ENCODE data around the gene PKD1. TPM values are rescaled to one million over a fixed set of nuclear protein-coding genes. Genes with fewer than 3 reads are reported as not detected.

Gene PKD1
- total RNA-seq, 1 donor from 2014 or later, result 70.0 TPM

GRCh38 chr16:2086106-2086742 lies 49.5 kb downstream of the PKD1 start:
- Mint-ChIP-seq H3K4me3 (ENCODE audit: unreplicated experiment) (no peak overlapping the region), H3K36me3 (ENCODE audit: low read depth, unreplicated experiment) (peaks cover 8% of the 10 kb centered on the region), H3K27ac (ENCODE audit: unreplicated experiment) (no peak overlapping the region), H3K27me3 (ENCODE audit: unreplicated experiment) (peaks cover 13% of the 10 kb centered on the region), H3K4me1 (ENCODE audit: unreplicated experiment) (peaks cover 3% of the 10 kb centered on the region), H3K9me3 (ENCODE audit: unreplicated experiment) (no peaks in the 10 kb centered on the region)
- no peak for DNase-seq (ENCODE audit: low spot score)
- TF ChIP-seq CTCF (IDR thresholded peaks at IDR 0.05; ENCODE audit: unreplicated experiment), result no peak

- H3K27me3 Mint-ChIP-seq (ENCODE audit: unreplicated experiment), result peaks cover 13% of the 10 kb centered on the region
- TF ChIP-seq CTCF (IDR thresholded peaks at IDR 0.05; ENCODE audit: unreplicated experiment), result no peak
- H3K36me3 Mint-ChIP-seq (ENCODE audit: low read depth, unreplicated experiment), result peaks cover 8% of the 10 kb centered on the region
- H3K27ac Mint-ChIP-seq (ENCODE audit: unreplicated experiment), result no peak overlapping the region
- H3K9me3 Mint-ChIP-seq (ENCODE audit: unreplicated experiment), result no peaks in the 10 kb centered on the region
- DNase-seq (ENCODE audit: low spot score), result no peak
- H3K4me3 Mint-ChIP-seq (ENCODE audit: unreplicated experiment), result no peak overlapping the region
- H3K4me1 Mint-ChIP-seq (ENCODE audit: unreplicated experiment), result peaks cover 3% of the 10 kb centered on the region
Observed at GRCh38 chr16:2085669-2086068, 50.0 kb downstream of the PKD1 start.

GRCh38 chr16:2084895-2085625 lies 50.6 kb downstream of the PKD1 start:
- Mint-ChIP-seq H3K4me3 (ENCODE audit: unreplicated experiment) (no peak overlapping the region), H3K36me3 (ENCODE audit: low read depth, unreplicated experiment) (peaks cover 8% of the 10 kb centered on the region), H3K27me3 (ENCODE audit: unreplicated experiment) (peaks cover 11% of the 10 kb centered on the region), H3K27ac (ENCODE audit: unreplicated experiment) (no peak overlapping the region), H3K4me1 (ENCODE audit: unreplicated experiment) (peaks cover 3% of the 10 kb centered on the region), H3K9me3 (ENCODE audit: unreplicated experiment) (no peaks in the 10 kb centered on the region)
- DNase-seq (ENCODE audit: low spot score), result no peak
- TF ChIP-seq CTCF (IDR thresholded peaks at IDR 0.05; ENCODE audit: unreplicated experiment), result no peak

GRCh38 chr16:2083876-2084780 lies 51.6 kb downstream of the PKD1 start:
- H3K27me3 Mint-ChIP-seq (ENCODE audit: unreplicated experiment), result peaks cover 8% of the 10 kb centered on the region
- no peak overlapping the region for H3K27ac Mint-ChIP-seq (ENCODE audit: unreplicated experiment)
- no peak for DNase-seq (ENCODE audit: low spot score)
- peaks cover 7% of the 10 kb centered on the region for H3K36me3 Mint-ChIP-seq (ENCODE audit: low read depth, unreplicated experiment)
- no peaks in the 10 kb centered on the region for H3K9me3 Mint-ChIP-seq (ENCODE audit: unreplicated experiment)
- H3K4me1 Mint-ChIP-seq (ENCODE audit: unreplicated experiment), result peaks cover 3% of the 10 kb centered on the region
- no peak for TF ChIP-seq CTCF (IDR thresholded peaks at IDR 0.05; ENCODE audit: unreplicated experiment)
- no peak overlapping the region for H3K4me3 Mint-ChIP-seq (ENCODE audit: unreplicated experiment)
